ENCODE results near the gene USP19.

Gene USP19

DNA sequence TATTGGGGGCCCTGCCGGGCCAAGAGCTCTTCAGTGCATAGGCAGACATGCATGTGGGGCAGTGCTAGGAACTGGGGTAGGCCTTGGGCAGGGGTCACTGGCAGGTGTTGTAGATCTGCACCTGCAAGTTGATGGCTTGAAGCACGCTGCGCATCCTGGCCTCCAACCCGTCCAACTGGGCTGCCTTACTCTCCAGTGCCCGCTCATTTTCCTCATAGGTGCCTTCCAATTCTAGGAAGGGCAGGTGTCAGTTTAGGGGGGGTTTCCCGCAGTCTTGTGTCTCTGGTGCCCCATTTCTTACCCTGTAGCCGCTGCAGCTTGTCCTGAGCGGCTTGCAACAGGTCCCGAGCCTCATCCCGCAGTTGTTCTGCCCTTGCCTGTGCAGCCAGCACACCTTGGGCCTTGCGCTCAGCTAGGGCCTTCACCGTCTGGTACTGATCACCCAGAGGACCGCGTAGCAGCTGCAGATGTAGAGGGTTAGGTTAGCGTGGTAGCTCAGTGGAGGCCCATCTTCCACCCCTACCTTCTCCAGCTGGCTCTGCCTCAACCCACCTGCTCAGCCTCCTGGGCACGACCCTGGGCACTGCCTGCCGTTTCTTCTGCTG lies 611 bp upstream of the USP19 start:
- Histone ChIP-seq H3K9me3 (ENCODE audit: control insufficient read depth, insufficient read depth, low read depth, low read length) (no peaks in the 10 kb centered on the region), H3K27ac (ENCODE audit: low read depth, low read length) (peak overlapping the region; percentile 64), H3K4me3 (ENCODE audit: low read depth, low read length) (peak overlapping the region; percentile 98), H3K27me3 (ENCODE audit: control insufficient read depth, insufficient read depth, low read length) (no peaks in the 10 kb centered on the region), H3K4me1 (ENCODE audit: control insufficient read depth, insufficient read depth, low read length) (peaks cover 10% of the 10 kb centered on the region), H3K36me3 (ENCODE audit: control insufficient read depth, insufficient read depth, low read length) (peaks cover 76% of the 10 kb centered on the region), H3K9ac (ENCODE audit: low read length) (peak overlapping the region; percentile 48)

- H3K27me3 ChIP-seq (ENCODE audit: control insufficient read depth, insufficient read depth, low read length): no peaks in the 10 kb centered on the region
- H3K9me3 ChIP-seq (ENCODE audit: control insufficient read depth, insufficient read depth, low read depth, low read length): no peaks in the 10 kb centered on the region
- peaks cover 79% of the 10 kb centered on the region for H3K36me3 ChIP-seq (ENCODE audit: control insufficient read depth, insufficient read depth, low read length)
- no peak overlapping the region; the same call in 1 of the 2 replicates for H3K27ac ChIP-seq (ENCODE audit: low read depth, low read length)
- peaks cover 10% of the 10 kb centered on the region for H3K4me1 ChIP-seq (ENCODE audit: control insufficient read depth, insufficient read depth, low read length)
- peak overlapping the region; percentile 98 for H3K4me3 ChIP-seq (ENCODE audit: low read depth, low read length)
- peak overlapping the region; percentile 98 for H3K9ac ChIP-seq (ENCODE audit: low read length)
These were observed 556 bp downstream of the USP19 start for GRCh38 chr3:49120096-49120437.

- H3K27me3 ChIP-seq (ENCODE audit: control insufficient read depth, insufficient read depth, low read length): no peaks in the 10 kb centered on the region
- H3K27ac ChIP-seq (ENCODE audit: low read depth, low read length): no peak overlapping the region
- peak overlapping the region; percentile 98 for H3K4me3 ChIP-seq (ENCODE audit: low read depth, low read length)
- H3K9ac ChIP-seq (ENCODE audit: low read length): no peak overlapping the region
- peaks cover 10% of the 10 kb centered on the region for H3K4me1 ChIP-seq (ENCODE audit: control insufficient read depth, insufficient read depth, low read length)
- H3K9me3 ChIP-seq (ENCODE audit: control insufficient read depth, insufficient read depth, low read depth, low read length): no peaks in the 10 kb centered on the region
- peaks cover 79% of the 10 kb centered on the region for H3K36me3 ChIP-seq (ENCODE audit: control insufficient read depth, insufficient read depth, low read length)
These were observed 1.2 kb downstream of the USP19 start for GRCh38 chr3:49119439-49119838.

GRCh38 chr3:49119036-49119435 lies 1.6 kb downstream of the USP19 start:
- H3K9me3 ChIP-seq (ENCODE audit: control insufficient read depth, insufficient read depth, low read depth, low read length): no peaks in the 10 kb centered on the region
- peaks cover 79% of the 10 kb centered on the region for H3K36me3 ChIP-seq (ENCODE audit: control insufficient read depth, insufficient read depth, low read length)
- H3K9ac ChIP-seq (ENCODE audit: low read length): no peak overlapping the region
- no peak overlapping the region for H3K4me3 ChIP-seq (ENCODE audit: low read depth, low read length)
- H3K27me3 ChIP-seq (ENCODE audit: control insufficient read depth, insufficient read depth, low read length): no peaks in the 10 kb centered on the region
- H3K27ac ChIP-seq (ENCODE audit: low read depth, low read length): no peak overlapping the region
- H3K4me1 ChIP-seq (ENCODE audit: control insufficient read depth, insufficient read depth, low read length): peaks cover 10% of the 10 kb centered on the region

- Histone ChIP-seq H3K4me3 (ENCODE audit: low read depth, low read length) (no peak overlapping the region), H3K4me1 (ENCODE audit: control insufficient read depth, insufficient read depth, low read length) (no peaks in the 10 kb centered on the region), H3K9ac (ENCODE audit: low read length) (no peak overlapping the region), H3K27me3 (ENCODE audit: control insufficient read depth, insufficient read depth, low read length) (no peaks in the 10 kb centered on the region), H3K27ac (ENCODE audit: low read depth, low read length) (no peak overlapping the region), H3K9me3 (ENCODE audit: control insufficient read depth, insufficient read depth, low read depth, low read length) (no peaks in the 10 kb centered on the region), H3K36me3 (ENCODE audit: control insufficient read depth, insufficient read depth, low read length) (peaks cover 95% of the 10 kb centered on the region)
These were observed 8.4 kb downstream of the USP19 start for GRCh38 chr3:49112262-49112661.

- Histone ChIP-seq H3K4me3 (ENCODE audit: low read depth, low read length) (no peak overlapping the region), H3K27me3 (ENCODE audit: control insufficient read depth, insufficient read depth, low read length) (no peaks in the 10 kb centered on the region), H3K36me3 (ENCODE audit: control insufficient read depth, insufficient read depth, low read length) (peaks cover 86% of the 10 kb centered on the region), H3K9ac (ENCODE audit: low read length) (no peak overlapping the region), H3K27ac (ENCODE audit: low read depth, low read length) (no peak overlapping the region), H3K9me3 (ENCODE audit: control insufficient read depth, insufficient read depth, low read depth, low read length) (no peaks in the 10 kb centered on the region), H3K4me1 (ENCODE audit: control insufficient read depth, insufficient read depth, low read length) (no peaks in the 10 kb centered on the region)
These were observed 9.3 kb downstream of the USP19 start for GRCh38 chr3:49111347-49111746.

DNA sequence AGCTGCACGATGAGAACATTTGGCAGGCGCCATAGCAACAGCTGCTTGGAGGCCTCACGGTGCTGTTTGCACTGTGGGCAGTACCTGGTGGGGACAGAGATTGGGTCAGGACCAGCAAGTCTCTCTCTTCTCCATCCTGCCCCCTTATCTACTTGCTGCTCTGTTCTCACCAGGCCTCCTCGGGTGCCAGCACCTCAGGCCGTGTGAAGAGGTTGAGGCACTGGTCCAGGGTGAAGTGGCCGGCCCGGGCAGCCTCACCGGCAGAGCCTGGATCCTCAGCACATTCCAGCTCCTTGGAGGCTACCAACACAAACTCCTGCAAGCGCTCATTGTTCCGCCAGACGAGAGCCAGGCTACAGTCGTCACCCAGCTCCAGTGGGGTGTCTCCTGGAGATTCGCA lies 9.8 kb downstream of the USP19 start:
- no peaks in the 10 kb centered on the region for H3K4me1 ChIP-seq (ENCODE audit: control insufficient read depth, insufficient read depth, low read length)
- H3K27me3 ChIP-seq (ENCODE audit: control insufficient read depth, insufficient read depth, low read length): no peaks in the 10 kb centered on the region
- H3K27ac ChIP-seq (ENCODE audit: low read depth, low read length): no peak overlapping the region
- peaks cover 81% of the 10 kb centered on the region for H3K36me3 ChIP-seq (ENCODE audit: control insufficient read depth, insufficient read depth, low read length)
- H3K9ac ChIP-seq (ENCODE audit: low read length): no peak overlapping the region
- H3K9me3 ChIP-seq (ENCODE audit: control insufficient read depth, insufficient read depth, low read depth, low read length): no peaks in the 10 kb centered on the region
- no peak overlapping the region for H3K4me3 ChIP-seq (ENCODE audit: low read depth, low read length)

DNA sequence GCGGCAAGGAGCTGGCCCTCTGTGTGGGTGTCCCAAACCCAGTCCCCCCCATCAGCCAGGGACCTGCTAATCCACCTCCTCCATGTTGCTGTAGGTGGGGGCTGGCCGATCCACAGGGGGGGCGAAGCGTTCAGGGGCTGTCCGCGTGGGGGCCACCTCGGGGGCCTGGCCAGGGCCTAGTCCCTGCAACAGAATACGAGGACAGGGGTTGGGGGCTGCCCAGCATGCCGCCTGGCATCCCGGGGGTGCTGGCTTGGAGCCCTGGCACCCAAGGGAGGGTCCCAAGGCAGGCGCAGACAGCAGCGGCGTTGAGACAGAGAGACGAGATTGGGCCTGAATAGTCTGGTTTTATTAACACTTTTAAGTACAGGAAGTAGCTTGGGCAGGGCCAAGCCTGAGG lies 12.3 kb downstream of the USP19 start:
- H3K27me3 ChIP-seq (ENCODE audit: control insufficient read depth, insufficient read depth, low read length): no peaks in the 10 kb centered on the region
- peaks cover 58% of the 10 kb centered on the region for H3K36me3 ChIP-seq (ENCODE audit: control insufficient read depth, insufficient read depth, low read length)
- H3K4me1 ChIP-seq (ENCODE audit: control insufficient read depth, insufficient read depth, low read length): peaks cover 7% of the 10 kb centered on the region
- no peaks in the 10 kb centered on the region for H3K9me3 ChIP-seq (ENCODE audit: control insufficient read depth, insufficient read depth, low read depth, low read length)
- no peak overlapping the region for H3K9ac ChIP-seq (ENCODE audit: low read length)
- H3K27ac ChIP-seq (ENCODE audit: low read depth, low read length): no peak overlapping the region
- H3K4me3 ChIP-seq (ENCODE audit: low read depth, low read length): no peak overlapping the region

DNA sequence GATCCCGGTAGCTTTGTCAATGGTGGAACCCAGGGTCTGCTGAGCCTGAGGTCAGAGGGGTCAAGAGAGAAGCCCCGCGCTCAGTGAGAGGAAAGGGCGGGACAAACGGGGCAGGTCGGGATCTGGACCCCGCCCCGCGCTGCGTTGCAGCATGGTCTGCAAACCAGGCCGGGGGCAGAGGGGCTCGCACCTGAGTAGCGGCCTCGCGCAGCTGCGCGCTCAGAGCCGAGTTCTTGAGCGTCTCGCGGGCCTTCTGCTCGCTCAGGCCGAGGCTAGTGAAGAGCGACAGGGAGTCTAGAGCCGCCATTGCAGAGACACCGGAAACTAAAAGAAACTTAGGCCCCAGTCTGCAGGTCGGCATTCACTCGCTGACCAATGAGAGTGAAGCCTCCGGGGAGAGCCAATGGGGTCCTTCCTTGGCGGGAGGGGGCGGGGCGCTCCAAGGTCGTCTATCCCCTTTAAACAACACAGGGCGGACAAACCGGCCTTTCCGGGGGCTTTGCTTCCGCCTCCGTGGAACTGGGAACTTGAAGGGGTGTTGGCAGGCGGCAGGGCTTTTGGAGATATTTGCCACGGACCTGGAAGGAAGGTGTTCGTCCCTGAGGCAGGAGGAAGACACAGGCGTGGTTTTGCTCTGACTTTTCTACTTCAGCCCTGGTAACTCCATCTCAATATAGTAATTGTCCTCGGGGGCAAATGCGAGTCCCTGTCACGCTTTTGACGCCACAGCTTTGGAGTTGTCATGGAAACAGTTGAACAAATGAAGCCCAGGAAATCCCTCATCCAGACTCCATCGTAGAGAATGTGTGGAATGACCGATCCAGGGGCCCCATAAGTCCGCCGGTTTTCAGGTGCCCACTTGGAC lies 16.0 kb downstream of the USP19 start, which contains the start of gene QARS1:
TSS of gene QARS1 (minus strand) at position 331 of the 865 bp plus-strand sequence. CDS start at position 307, 24 bp downstream.
- H3K4me1 ChIP-seq (ENCODE audit: control insufficient read depth, insufficient read depth, low read length): peaks cover 7% of the 10 kb centered on the region
- peak within 1 kb of the TSS; percentile 81 for H3K4me3 ChIP-seq (ENCODE audit: low read depth, low read length)
- H3K27ac ChIP-seq (ENCODE audit: low read depth, low read length): peak within 1 kb of the TSS; percentile 90
- H3K9me3 ChIP-seq (ENCODE audit: control insufficient read depth, insufficient read depth, low read depth, low read length): no peaks in the 10 kb centered on the region
- H3K36me3 ChIP-seq (ENCODE audit: control insufficient read depth, insufficient read depth, low read length): peaks cover 60% of the 10 kb centered on the region
- peak within 1 kb of the TSS; percentile 94 for H3K9ac ChIP-seq (ENCODE audit: low read length)
- H3K27me3 ChIP-seq (ENCODE audit: control insufficient read depth, insufficient read depth, low read length): no peaks in the 10 kb centered on the region

- peak overlapping the region; percentile 81 for H3K4me3 ChIP-seq (ENCODE audit: low read depth, low read length)
- H3K4me1 ChIP-seq (ENCODE audit: control insufficient read depth, insufficient read depth, low read length): peaks cover 7% of the 10 kb centered on the region
- H3K27ac ChIP-seq (ENCODE audit: low read depth, low read length): peak overlapping the region; percentile 90
- H3K9me3 ChIP-seq (ENCODE audit: control insufficient read depth, insufficient read depth, low read depth, low read length): no peaks in the 10 kb centered on the region
- peaks cover 60% of the 10 kb centered on the region for H3K36me3 ChIP-seq (ENCODE audit: control insufficient read depth, insufficient read depth, low read length)
- peak overlapping the region; percentile 94 for H3K9ac ChIP-seq (ENCODE audit: low read length)
- H3K27me3 ChIP-seq (ENCODE audit: control insufficient read depth, insufficient read depth, low read length): no peaks in the 10 kb centered on the region
These were observed 16.6 kb downstream of the USP19 start for GRCh38 chr3:49104052-49104426.

- Histone ChIP-seq H3K4me1 (ENCODE audit: control insufficient read depth, insufficient read depth, low read length) (peaks cover 7% of the 10 kb centered on the region), H3K9ac (ENCODE audit: low read length) (no peak overlapping the region), H3K4me3 (ENCODE audit: low read depth, low read length) (no peak overlapping the region), H3K27me3 (ENCODE audit: control insufficient read depth, insufficient read depth, low read length) (no peaks in the 10 kb centered on the region), H3K27ac (ENCODE audit: low read depth, low read length) (no peak overlapping the region), H3K36me3 (ENCODE audit: control insufficient read depth, insufficient read depth, low read length) (peaks cover 67% of the 10 kb centered on the region), H3K9me3 (ENCODE audit: control insufficient read depth, insufficient read depth, low read depth, low read length) (no peaks in the 10 kb centered on the region)
These were observed 20.5 kb downstream of the USP19 start for GRCh38 chr3:49100046-49100615.
